A673 (cell line): ENCODE data around the gene TRPM8. TPM values are rescaled to one million over a fixed set of nuclear protein-coding genes. Genes with fewer than 3 reads are reported as not detected.

ENCODE experiments used
- BruUV-seq: library from RNA; stranded (reverse); fragments of 400-500 nt; replicated peaks from 2 replicates; lab custom pipeline; 2021; lab: Mats Ljungman, UMichigan
- CTCF ChIA-PET: fragments of 300-600 bp; sonication (Branson Sonifier 250); formaldehyde crosslinking; loops from one replicate; lab custom pipeline; 2022; ENCODE audit warnings: antibody characterized with exemption; lab: Charles Lee
- POLR2A ChIA-PET: fragments of 300-600 bp; sonication (Branson Sonifier 250); formaldehyde crosslinking; loops from one replicate; lab custom pipeline; 2022; ENCODE audit warnings: antibody characterized with exemption; ENCODE audit not compliant: low non-redundant PET; lab: Charles Lee
- DNase-seq: peaks from one replicate; pipeline ENCODE4 v3.0.0-alpha.2; 2015; ENCODE audit warnings: low spot score
- H3K27ac ChIP-seq: fragments of 200-600 bp; sonication (generic); 2 replicates; pipeline ENCODE4 v1.5.1; 2016; ENCODE audit warnings: mixed run types, low read depth, mild to moderate bottlenecking, mixed read lengths, antibody characterized with exemption, low read length; ENCODE audit not compliant: poor library complexity, severe bottlenecking
- H3K27me3 ChIP-seq: fragments of 200-600 bp; sonication (generic); replicated peaks from 2 replicates; pipeline ENCODE4 v1.6.1; 2017; ENCODE audit warnings: mixed run types, low read depth, mild to moderate bottlenecking, mixed read lengths, antibody characterized with exemption, low read length; ENCODE audit not compliant: insufficient read depth, poor library complexity
- H3K36me3 ChIP-seq: fragments of 200-600 bp; sonication (generic); 2 replicates; pipeline ENCODE4 v1.6.1; 2016; ENCODE audit warnings: mixed run types, mild to moderate bottlenecking, mixed read lengths, antibody characterized with exemption, low read length; ENCODE audit not compliant: insufficient read depth, poor library complexity, severe bottlenecking
- H3K4me1 ChIP-seq: fragments of 200-600 bp; sonication (generic); 2 replicates; pipeline ENCODE4 v1.6.1; 2017; ENCODE audit warnings: mixed run types, mild to moderate bottlenecking, mixed read lengths, antibody characterized with exemption, low read length; ENCODE audit not compliant: insufficient read depth, poor library complexity, severe bottlenecking
- H3K4me3 ChIP-seq: fragments of 200-600 bp; sonication (generic); 2 replicates; pipeline ENCODE4 v1.5.1; 2016; ENCODE audit warnings: low read depth, mixed run types, mild to moderate bottlenecking, mixed read lengths, low read length; ENCODE audit not compliant: poor library complexity, severe bottlenecking
- H3K9me3 ChIP-seq: fragments of 200-600 bp; sonication (generic); 2 replicates; pipeline ENCODE4 v1.6.1; 2016; ENCODE audit warnings: mixed run types, low read depth, mild to moderate bottlenecking, mixed read lengths, antibody characterized with exemption, low read length; ENCODE audit not compliant: poor library complexity, severe bottlenecking
- EZH2 ChIP-seq: fragments of 200-600 bp; sonication (generic); IDR thresholded peaks from 2 replicates; pipeline ENCODE4 v1.6.1; 2017; ENCODE audit warnings: borderline replicate concordance, low read depth, mild to moderate bottlenecking, mixed read lengths, antibody characterized with exemption, low read length; ENCODE audit not compliant: poor library complexity, severe bottlenecking
- intact Hi-C: fragments of 100-400 bp; cut with micrococcal nuclease; formaldehyde crosslinking; loops from one replicate; pipeline ENCODE4 v1.10.0; 2022; ENCODE audit not compliant: unreplicated experiment
- total RNA-seq: library from RNA; stranded (reverse); gene quantifications from 2 replicates; pipeline ENCODE4 v1.2.3, GENCODE V29; 2021
- TF ChIP-seq, protein P1 (sequence below): fragments of 300-800, 200-600 bp; sonication (generic); conservative IDR thresholded peaks from 2 replicates; pipeline ENCODE4 v1.5.1; 2017; ENCODE audit warnings: low read depth, mild to moderate bottlenecking, antibody characterized with exemption, low read length, moderate library complexity, mixed read lengths

TRPM8 gene
- total RNA-seq, 1 experiment from 2014 or later: 8.9 TPM

DNA sequence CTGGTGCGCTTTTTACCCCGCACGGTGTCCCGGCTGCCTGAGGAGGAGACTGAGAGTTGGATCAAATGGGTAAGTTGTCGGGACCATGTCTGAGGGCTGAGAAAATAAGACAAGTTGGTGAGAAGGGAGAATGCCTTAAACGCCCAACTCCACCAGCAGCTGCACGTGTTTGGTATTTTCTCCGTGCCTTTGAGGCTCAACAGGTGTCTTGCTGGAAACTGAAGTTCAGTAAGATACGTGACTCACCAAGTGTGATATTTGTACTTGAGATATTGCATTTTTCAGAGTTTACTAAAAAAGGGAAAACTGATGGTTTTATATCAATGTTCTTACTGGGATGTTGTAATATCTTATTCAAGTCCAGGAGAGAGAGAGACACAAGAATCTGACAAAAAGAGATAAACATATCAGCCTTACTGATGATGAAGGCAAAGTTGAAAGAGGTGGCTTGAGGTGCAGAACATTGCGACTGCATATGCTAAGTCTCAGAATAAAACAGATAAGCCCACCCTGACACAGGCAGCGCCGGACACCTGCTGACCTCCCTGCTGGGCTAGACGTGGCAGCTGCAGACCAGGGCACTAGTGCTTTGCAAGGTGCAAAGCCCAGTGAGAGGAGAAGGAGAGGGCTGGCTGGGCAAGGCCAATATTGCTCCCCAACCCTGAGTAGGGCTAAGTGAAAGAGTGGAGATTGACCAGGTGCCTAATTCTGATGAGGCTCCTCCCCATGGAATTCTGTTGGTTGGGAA, 33.1 kb downstream of the TRPM8 start:
- no peaks in the 10 kb centered on the region for H3K27me3 ChIP-seq
- CTCF ChIA-PET: no interaction called here
- H3K9me3 ChIP-seq: no peaks in the 10 kb centered on the region
- no peaks in the 10 kb centered on the region for H3K36me3 ChIP-seq
- no peak for DNase-seq
- POLR2A ChIA-PET: no interaction called here
- no TSS peak for BruUV-seq
- TF ChIP-seq, protein P1, sequence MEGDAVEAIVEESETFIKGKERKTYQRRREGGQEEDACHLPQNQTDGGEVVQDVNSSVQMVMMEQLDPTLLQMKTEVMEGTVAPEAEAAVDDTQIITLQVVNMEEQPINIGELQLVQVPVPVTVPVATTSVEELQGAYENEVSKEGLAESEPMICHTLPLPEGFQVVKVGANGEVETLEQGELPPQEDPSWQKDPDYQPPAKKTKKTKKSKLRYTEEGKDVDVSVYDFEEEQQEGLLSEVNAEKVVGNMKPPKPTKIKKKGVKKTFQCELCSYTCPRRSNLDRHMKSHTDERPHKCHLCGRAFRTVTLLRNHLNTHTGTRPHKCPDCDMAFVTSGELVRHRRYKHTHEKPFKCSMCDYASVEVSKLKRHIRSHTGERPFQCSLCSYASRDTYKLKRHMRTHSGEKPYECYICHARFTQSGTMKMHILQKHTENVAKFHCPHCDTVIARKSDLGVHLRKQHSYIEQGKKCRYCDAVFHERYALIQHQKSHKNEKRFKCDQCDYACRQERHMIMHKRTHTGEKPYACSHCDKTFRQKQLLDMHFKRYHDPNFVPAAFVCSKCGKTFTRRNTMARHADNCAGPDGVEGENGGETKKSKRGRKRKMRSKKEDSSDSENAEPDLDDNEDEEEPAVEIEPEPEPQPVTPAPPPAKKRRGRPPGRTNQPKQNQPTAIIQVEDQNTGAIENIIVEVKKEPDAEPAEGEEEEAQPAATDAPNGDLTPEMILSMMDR: no peak
- TF ChIP-seq EZH2: no peak
- H3K4me3 ChIP-seq: no peak overlapping the region
- H3K27ac ChIP-seq: no peak overlapping the region
- H3K4me1 ChIP-seq: no peaks in the 10 kb centered on the region
- intact Hi-C loops: no loop called here

DNA sequence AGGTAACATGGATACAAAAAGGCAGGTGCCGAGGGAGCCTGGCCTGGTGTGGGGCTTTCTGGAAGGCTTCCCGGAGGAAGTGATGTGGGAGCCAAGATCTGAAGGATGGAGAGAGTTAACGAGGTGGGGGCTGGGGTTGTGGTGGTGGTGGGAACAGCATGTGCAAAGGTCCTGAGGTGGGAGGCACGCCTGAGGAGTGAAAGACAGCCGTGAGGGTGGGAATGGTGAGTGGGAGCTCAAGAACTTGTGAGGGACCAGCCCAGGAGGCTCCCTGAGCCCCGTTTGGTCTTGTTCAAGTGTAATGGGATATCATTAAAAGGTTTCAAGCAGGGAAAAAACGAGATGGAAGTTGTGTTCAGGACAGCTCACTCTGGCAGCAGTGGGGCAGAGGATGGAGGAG, 35.2 kb downstream of the TRPM8 start:
- no peaks in the 10 kb centered on the region for H3K9me3 ChIP-seq
- POLR2A ChIA-PET: no interaction called here
- no peaks in the 10 kb centered on the region for H3K4me1 ChIP-seq
- intact Hi-C loops: no loop called here
- DNase-seq: no peak
- H3K36me3 ChIP-seq: no peaks in the 10 kb centered on the region
- TF ChIP-seq, protein P1: no peak
- no peak for TF ChIP-seq EZH2
- BruUV-seq: no TSS peak
- H3K27ac ChIP-seq: no peak overlapping the region
- no peak overlapping the region for H3K4me3 ChIP-seq
- CTCF ChIA-PET: no interaction called here
- no peaks in the 10 kb centered on the region for H3K27me3 ChIP-seq

DNA sequence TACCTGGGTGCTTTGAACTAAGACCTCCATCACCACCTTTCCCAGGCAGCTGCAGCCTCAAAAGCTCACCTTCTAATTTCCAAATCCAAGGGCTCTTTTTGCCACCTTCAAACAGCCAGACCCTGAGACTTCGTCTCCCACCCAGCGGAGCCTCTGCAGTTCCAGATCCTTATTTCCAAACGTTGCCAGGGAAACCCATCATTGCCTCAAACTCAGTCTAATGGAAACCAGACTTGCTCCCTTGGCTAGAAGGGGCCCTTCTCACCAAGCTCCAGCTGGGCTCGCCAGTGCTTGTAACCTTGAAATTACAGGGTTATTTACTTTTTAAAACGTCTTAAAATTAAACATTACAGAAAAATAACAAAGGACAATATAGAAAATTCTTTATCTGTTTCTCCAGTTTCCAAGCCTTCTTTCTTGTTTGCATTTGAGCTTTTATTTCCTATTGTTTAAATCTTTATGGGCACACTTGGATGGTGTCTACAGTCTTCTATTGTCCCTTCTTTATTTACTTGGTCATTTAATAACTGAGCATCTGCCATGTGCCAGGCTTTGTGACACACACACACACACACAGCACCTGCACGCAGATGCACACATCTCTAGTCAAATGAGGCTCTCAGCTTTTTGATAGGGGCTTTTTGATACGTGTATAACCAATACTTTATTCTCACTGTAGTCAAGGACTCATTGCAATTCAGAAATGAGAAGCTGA, 36.1 kb downstream of the TRPM8 start:
- Histone ChIP-seq H3K36me3 (no peaks in the 10 kb centered on the region), H3K4me1 (no peaks in the 10 kb centered on the region), H3K9me3 (no peaks in the 10 kb centered on the region), H3K4me3 (no peak overlapping the region), H3K27me3 (no peaks in the 10 kb centered on the region), H3K27ac (no peak overlapping the region)
- CTCF ChIA-PET: no interaction called here
- DNase-seq: no peak
- intact Hi-C loops: no loop called here
- no TSS peak for BruUV-seq
- TF ChIP-seq EZH2: no peak
- TF ChIP-seq, protein P1: no peak
- POLR2A ChIA-PET: no interaction called here
